Skin of body (tissue), 2 donors: ENCODE data around the gene THYN1. TPM values are rescaled to one million over a fixed set of nuclear protein-coding genes. Genes with fewer than 3 reads are reported as not detected.

Source experiments
- DNase-seq: peaks from one replicate; lab custom pipeline; 2025; lab: John Stamatoyannopoulos, UW
- total RNA-seq: library from RNA; depleted of rRNA; stranded (reverse); fragments of >200 nt; gene quantifications from one replicate; pipeline ENCODE4 v1.2.3, GENCODE V29; 2014

THYN1 gene
- total RNA-seq, 1 donor from 2014 or later, result 28.8 TPM

DNA sequence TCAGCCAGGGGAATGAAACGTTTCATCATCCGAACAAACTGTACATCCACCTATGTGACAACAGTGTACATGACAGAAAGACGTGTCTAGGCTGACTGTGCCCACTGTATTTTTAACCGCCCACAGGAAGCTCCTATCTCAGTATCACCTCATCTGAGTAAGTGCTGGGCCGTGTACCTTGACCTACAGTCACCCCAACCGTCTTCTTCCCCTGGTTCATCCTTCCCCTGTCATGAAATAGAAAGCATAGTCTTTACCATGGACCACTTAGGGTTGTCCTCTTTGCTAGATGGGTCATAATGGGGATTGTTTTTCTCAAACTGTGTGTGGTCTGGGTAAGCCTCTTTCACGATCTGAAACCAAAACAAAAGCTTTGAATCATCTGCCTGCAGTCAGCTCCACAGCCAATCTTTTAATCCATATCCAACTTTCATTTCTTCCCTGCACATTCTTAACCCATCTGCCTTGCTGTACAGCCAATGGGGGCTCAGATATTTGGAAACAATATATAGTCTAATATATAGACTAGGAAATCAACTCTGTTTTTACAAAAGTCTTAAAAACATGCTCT lies 4.2 kb downstream of the THYN1 start:
- DNase-seq, result no peak

DNA sequence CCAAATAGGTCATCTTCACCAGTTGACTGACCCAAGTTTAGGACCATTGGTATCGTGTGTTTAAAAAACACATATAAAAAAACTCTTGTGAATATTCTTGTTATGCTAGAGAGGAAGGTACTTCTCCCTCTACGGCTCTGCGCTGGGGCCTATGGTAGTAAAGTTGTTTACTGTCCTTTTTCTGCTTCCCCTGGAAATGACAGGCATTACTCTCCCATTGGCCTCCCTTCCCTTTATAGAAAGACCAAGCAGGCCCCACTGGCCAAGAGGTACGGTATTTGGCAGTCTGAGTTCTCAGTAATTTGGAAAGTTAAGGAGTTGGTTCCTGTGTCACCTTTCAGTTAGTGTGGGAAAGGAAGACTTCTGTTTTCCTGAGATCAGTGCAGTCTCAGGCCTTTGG lies 6.5 kb downstream of the THYN1 start:
- no peak for DNase-seq

- no peak for DNase-seq
Observed at GRCh38 chr11:134246100-134246499, 7.1 kb downstream of the THYN1 start.

GRCh38 chr11:134245434-134245833 lies 7.7 kb downstream of the THYN1 start:
- DNase-seq, result no peak

DNA sequence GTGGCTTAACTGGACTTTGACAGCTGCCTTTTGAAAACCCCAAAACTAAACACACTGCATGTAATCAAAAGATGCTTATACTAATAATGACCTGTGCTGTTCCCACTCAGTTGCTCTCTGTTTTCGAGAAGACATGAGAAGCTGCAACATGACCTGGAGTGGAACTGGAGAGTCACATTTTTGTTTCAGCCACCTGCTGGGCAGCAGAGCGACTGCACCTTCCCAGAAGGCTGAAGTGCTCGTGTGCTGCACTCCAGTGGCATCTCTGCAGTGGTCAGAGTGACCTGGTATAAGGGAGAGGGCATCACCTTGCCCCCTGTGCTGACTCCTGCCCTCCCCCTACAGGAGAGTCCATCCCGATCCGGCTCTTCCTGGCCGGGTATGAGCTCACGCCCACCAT lies 8.6 kb downstream of the THYN1 start:
- no peak for DNase-seq

GRCh38 chr11:134243913-134244312 lies 9.2 kb downstream of the THYN1 start:
- DNase-seq, result no peak

DNA sequence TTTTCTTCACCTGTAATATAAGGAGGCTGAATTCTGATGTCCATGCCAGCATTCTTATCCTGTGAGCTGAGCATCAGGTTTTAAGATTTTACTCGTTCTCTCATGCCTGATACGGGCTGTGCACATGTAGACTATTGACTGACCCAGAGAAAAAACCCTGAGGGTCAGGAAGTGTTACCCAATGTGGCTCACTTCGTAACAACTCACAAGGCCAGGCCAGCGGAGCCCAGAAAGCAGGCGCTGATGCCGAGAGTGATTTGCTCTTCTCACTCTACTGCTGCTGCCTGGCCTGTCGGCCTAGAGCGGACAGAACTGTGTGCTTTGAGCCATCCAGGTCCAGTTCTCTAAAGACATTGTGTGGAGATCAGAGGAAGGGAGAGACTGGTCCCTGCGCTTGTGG lies 10.8 kb downstream of the THYN1 start:
- no peak for DNase-seq

DNA sequence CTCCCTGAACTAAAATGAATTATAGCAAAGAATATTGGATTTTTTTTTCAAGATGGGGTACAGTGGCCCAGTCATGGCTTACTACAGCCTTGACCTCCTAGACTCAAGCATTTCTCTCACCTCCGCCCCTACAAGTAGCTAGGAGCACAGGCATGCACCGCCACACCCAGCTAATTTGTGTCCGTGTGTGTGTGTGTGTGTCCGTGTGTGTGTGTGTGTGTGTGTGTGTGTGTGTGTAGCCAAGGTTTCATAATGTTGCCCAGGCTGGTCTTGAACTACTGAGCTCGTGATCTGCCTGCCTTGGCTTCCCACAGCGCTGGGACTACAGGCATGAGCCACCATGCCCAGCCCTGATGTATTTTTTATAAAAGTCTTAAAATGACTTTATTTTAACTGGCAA lies 12.6 kb downstream of the THYN1 start:
- DNase-seq, result no peak

GRCh38 chr11:134238956-134239355 lies 14.2 kb downstream of the THYN1 start:
- DNase-seq, result no peak

DNA sequence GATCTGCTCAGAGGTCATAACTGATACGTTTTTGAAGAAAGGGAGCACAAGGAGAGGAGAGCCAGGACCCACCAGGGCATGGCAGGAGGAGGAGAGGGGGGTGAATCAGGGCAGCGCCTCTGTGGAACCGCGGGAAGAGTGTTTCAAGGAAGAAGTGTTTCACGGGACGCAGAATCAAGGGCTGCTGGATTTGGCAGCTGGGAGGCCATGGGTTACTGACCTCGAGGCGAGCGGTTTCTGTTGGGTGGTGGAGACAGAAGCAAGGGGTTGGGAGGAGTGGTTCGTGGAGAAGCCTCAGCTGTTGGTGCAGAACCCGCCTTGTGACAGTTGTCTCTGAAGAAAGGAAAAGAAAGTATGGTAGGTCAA lies 15.6 kb downstream of the THYN1 start:
- DNase-seq, result no peak

DNA sequence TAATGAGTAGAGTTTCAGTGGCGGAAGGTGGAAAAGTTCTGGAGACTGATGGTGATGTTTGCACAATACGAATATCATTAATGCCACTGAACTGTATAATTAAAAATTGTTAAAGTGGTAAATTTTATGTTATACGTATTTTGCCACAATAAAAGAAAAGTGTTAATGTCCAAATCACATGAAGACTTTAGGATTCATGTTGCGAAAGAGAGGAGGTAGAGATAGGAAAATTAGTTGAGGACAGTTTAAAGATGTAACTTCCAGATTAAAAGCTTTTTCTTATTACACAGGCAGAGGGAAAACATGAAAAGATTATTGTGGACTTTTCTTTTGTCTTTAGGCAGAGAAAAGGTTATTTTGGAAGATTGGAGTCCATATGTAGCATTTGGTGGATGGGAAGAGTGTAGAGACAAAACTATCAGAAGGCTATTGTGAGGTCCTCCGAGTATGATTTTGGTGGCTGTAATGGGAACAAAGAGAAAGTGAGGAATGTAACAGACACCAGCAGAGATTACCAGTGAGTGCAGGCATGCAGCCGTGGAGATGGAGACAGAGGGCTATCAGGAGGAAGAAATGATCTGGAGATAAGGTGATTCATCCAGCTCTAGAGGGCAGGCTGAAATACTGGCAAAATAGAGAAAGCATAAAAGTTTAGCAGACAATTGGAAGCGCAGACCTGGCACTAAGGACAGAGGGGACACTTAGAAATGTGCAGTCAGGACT lies 16.2 kb downstream of the THYN1 start:
- DNase-seq, result no peak

- DNase-seq, result no peak
Observed at GRCh38 chr11:134235399-134235798, 17.8 kb downstream of the THYN1 start.

GRCh38 chr11:134233729-134234179 lies 19.4 kb downstream of the THYN1 start:
- no peak for DNase-seq

DNA sequence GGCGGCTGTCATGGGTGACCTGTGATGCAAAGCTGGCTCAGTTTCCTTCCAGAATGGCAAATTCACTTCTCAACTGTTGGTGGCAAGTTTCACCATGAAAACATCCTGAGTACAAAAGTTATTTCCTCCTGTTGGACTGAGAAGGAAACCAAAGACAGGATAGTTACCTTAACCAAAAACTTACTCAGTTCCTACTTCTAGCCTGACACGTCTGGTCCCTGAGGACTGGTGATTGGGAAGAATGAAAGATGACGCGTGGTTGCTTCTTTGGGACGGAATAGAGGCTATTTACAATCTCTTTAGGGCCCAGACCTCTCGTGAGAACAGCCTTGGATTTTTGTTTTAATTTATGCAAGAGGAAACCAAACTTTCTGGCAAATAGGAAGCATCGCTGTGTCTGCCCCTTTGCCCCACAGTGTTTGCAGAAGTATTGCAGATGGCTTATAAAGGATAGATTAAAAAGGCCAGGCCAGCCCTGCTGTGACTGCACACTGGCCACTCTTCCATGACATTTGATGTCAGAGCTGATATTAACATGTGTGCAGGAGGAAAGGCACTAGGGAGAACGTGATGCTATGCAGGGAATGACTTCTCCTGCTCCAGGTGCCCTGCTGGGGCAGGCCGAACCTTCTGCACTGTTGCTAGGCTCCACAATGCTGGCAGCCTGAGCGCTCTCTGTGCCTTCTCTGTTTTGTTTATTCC lies 21.0 kb downstream of the THYN1 start:
- DNase-seq, result no peak

GRCh38 chr11:134230339-134230738 lies 22.8 kb downstream of the THYN1 start:
- no peak for DNase-seq

GRCh38 chr11:134229126-134229790 lies 23.9 kb downstream of the THYN1 start:
- DNase-seq, result peak; percentile 13

GRCh38 chr11:134228625-134229024 lies 24.5 kb downstream of the THYN1 start:
- no peak for DNase-seq

GRCh38 chr11:134226806-134227325 lies 26.3 kb downstream of the THYN1 start:
- no peak for DNase-seq

DNA sequence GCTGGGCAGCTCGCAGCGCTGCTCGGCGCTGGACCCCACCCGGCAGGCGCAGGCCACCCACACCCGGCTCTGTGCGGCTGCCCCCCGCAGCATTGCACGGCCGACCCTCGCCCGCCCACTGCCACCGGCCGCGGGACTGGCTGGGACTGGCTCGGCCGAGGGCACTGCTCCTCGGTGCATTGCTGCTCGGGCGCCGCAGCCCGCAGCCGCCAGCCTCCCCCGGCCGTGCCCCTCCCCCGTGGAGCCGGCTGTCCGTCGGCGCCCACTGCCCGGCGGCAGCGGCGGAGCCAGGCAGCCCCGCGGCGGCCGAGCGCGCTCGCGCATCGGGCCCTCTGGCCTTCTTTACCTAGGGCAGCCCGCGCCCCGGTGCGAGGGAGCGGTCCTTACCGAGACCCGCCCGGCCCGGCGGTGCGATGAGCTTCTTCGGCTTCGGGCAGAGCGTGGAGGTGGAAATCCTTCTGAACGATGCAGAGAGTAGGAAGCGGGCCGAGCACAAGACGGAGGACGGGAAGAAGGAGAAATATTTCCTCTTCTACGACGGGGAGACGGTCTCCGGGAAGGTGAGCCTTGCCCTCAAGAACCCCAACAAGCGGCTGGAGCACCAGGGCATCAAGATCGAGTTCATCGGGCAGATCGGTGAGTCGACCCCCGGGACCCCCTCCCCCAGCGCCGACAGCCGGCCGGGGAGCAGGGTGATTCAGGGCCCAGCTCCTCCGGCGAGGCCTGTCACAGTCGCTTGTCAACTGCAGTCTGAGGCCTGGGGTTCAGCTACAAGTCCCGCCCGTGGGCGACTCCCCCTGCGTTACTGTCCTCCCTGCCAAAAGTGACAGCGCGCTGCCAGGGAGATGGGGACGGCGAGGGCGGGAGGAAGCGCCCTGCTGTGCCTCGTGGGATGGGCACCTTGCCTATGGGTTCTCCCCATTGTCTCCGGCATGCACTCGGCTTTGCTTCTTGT lies 28.2 kb downstream of the THYN1 start:
- DNase-seq, result peak; percentile 5

DNA sequence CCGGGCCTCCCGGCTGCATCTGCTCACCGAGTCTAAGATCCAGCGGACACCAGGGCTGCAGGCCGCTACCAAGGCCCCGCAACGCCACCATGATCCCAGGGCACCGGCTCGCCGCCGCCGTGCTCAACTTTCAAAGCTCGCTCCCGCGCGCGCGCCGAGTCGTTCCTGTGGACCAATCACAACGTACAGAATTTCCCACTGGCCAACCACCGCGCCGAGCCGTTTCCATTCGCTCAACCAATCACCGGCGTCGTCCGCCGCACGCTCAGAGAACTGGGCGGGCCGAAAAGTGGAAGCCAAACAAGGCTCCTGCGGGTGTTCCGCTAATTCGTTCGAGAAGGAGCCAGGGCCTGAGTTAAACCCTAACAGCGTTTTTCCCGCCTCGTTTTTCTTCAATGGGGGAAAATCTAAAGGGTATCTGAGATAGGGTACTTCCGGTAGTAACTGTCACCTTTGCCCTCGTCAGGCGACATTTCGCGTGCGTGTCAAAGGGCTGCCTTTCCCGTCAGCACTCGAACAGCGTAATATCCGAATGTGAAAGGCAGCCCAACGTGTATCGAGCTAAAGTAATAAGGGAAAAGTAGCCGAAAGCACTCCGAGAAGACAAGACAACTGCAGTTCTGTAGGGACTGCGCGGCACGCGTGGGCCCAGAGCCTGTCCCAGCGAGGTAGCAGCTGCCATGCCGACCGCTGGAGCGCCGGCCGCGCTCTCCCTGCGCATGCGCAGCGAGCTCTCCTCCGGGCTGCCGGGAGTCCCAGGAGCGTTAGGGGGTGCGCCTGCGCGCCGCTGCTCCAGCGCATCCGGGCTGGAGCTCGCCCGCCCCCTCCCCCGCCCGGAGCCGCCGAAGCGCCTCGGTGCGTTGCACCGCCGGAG lies 29.1 kb downstream of the THYN1 start, which contains the start of the genes NCAPD3 and VPS26B:
NCAPD3 (minus strand) TSS at position 132 of the 874 bp plus-strand sequence; CDS start at position 91, 41 bp downstream.
VPS26B (plus strand) TSS at position 836 of the 874 bp plus-strand sequence. CDS start 452 bp downstream, outside the sequence.
- peak; percentile 97 for DNase-seq
